MM.1S (cell line): ENCODE measurements around the gene MEX3D.

Source experiments
- DNase-seq: peaks from one replicate; pipeline ENCODE4 v3.0.0-alpha.2; 2015
- H2AFZ ChIP-seq: fragments of 300-600 bp; sonication (generic); 2 replicates; pipeline ENCODE4 v1.6.0; 2016; ENCODE audit warnings: antibody characterized with exemption, low read length
- H3F3A ChIP-seq: fragments of 300-600 bp; sonication (generic); 2 replicates; pipeline ENCODE4 v1.6.1; 2016; ENCODE audit warnings: mild to moderate bottlenecking, antibody characterized with exemption, low read length, moderate library complexity, mixed read lengths; ENCODE audit not compliant: insufficient read depth
- H3K27ac ChIP-seq: fragments of 300-600 bp; sonication (generic); 2 replicates; pipeline ENCODE4 v1.5.1; 2016; ENCODE audit warnings: mild to moderate bottlenecking, low read length
- H3K27me3 ChIP-seq: fragments of 300-600 bp; sonication (generic); replicated peaks from 2 replicates; pipeline ENCODE4 v1.6.0; 2016; ENCODE audit warnings: low read length; ENCODE audit not compliant: insufficient read depth
- H3K36me3 ChIP-seq: fragments of 300-600 bp; sonication (generic); replicated peaks from 2 replicates; pipeline ENCODE4 v1.6.1; 2016; ENCODE audit warnings: mild to moderate bottlenecking, low read length, mixed read lengths; ENCODE audit not compliant: insufficient read depth
- H3K4me1 ChIP-seq: fragments of 300-600 bp; sonication (generic); 2 replicates; pipeline ENCODE4 v1.6.1; 2016; ENCODE audit warnings: low read length, mixed read lengths
- H3K4me2 ChIP-seq: fragments of 300-600 bp; sonication (generic); 2 replicates; pipeline ENCODE4 v1.6.0; 2016; ENCODE audit warnings: low read depth, low read length
- H3K4me3 ChIP-seq: fragments of 300-600 bp; sonication (generic); 2 replicates; pipeline ENCODE4 v1.5.1; 2016; ENCODE audit warnings: low read length, mixed read lengths
- H3K79me2 ChIP-seq: fragments of 300-600 bp; sonication (generic); 2 replicates; pipeline ENCODE4 v1.6.1; 2016; ENCODE audit warnings: mixed run types, low read length, mixed read lengths
- H3K9ac ChIP-seq: fragments of 300-600 bp; sonication (generic); 2 replicates; pipeline ENCODE4 v1.6.1; 2016; ENCODE audit warnings: low read length, mixed read lengths
- H3K9me2 ChIP-seq: fragments of 300-600 bp; sonication (generic); replicated peaks from 2 replicates; pipeline ENCODE4 v1.6.1; 2016; ENCODE audit warnings: mild to moderate bottlenecking, low read length, mixed read lengths; ENCODE audit not compliant: insufficient read depth
- H3K9me3 ChIP-seq: fragments of 300-600 bp; sonication (generic); replicated peaks from 2 replicates; pipeline ENCODE4 v1.6.1; 2016; ENCODE audit warnings: mild to moderate bottlenecking, low read length, mixed read lengths; ENCODE audit not compliant: insufficient read depth
- H4K20me1 ChIP-seq: fragments of 300-600 bp; sonication (generic); 2 replicates; pipeline ENCODE4 v1.6.1; 2016; ENCODE audit warnings: mild to moderate bottlenecking, low read length, moderate library complexity, mixed read lengths; ENCODE audit not compliant: insufficient read depth
- CTCF ChIP-seq: fragments of 300-600 bp; sonication (generic); IDR thresholded peaks from 2 replicates; pipeline ENCODE4 v1.5.1; 2016; ENCODE audit warnings: antibody characterized with exemption, low read length, mixed read lengths
- EZH2 ChIP-seq: fragments of 300-600 bp; sonication (generic); optimal IDR thresholded peaks from 2 replicates; pipeline ENCODE3; 2017; ENCODE audit warnings: low read depth, mild to moderate bottlenecking, antibody characterized with exemption, low read length, mixed read lengths
- EZH2phosphoT487 ChIP-seq: fragments of 300-600 bp; sonication (generic); IDR thresholded peaks from 2 replicates; pipeline ENCODE4 v1.6.1; 2018; ENCODE audit warnings: antibody characterized with exemption, low read length

Gene MEX3D

DNA sequence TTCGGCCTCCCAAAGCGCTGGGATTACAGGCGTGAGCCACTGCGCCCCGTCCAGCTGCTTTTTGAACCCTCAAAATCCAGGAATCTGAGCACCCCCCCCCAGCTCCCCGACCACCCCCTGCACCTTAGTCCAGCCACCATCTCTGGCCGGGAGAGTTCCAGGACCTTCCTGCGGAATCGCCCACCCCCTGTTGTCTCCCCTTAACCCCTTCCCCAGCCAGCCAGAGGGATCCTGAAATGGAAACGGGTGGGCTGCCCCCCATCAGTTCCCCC, 25.3 kb upstream of the MEX3D start:
- peaks cover 4% of the 10 kb centered on the region; the same call in 1 of the 2 replicates for H3K36me3 ChIP-seq
- no peaks in the 10 kb centered on the region for H3K27me3 ChIP-seq
- peak overlapping the region; percentile 86; the same call in 1 of the 2 replicates for H3K9ac ChIP-seq
- peaks cover 44% of the 10 kb centered on the region for H3K79me2 ChIP-seq
- no peaks in the 10 kb centered on the region for H3K9me3 ChIP-seq
- no peak overlapping the region for H3K27ac ChIP-seq
- H3K4me1 ChIP-seq: peaks cover 5% of the 10 kb centered on the region; the same call in 1 of the 2 replicates
- peak overlapping the region; percentile 94 for H2AFZ ChIP-seq
- peak overlapping the region; percentile 98 for H3K4me2 ChIP-seq
- no peaks in the 10 kb centered on the region for H4K20me1 ChIP-seq
- peaks cover 18% of the 10 kb centered on the region; the same call in 1 of the 2 replicates for H3F3A ChIP-seq
- TF ChIP-seq EZH2phosphoT487: no peak
- TF ChIP-seq EZH2: no peak
- no peak for TF ChIP-seq CTCF
- no peak for DNase-seq
- H3K4me3 ChIP-seq: peak overlapping the region; percentile 84; the same call in 1 of the 2 replicates
- H3K9me2 ChIP-seq: no peaks in the 10 kb centered on the region

DNA sequence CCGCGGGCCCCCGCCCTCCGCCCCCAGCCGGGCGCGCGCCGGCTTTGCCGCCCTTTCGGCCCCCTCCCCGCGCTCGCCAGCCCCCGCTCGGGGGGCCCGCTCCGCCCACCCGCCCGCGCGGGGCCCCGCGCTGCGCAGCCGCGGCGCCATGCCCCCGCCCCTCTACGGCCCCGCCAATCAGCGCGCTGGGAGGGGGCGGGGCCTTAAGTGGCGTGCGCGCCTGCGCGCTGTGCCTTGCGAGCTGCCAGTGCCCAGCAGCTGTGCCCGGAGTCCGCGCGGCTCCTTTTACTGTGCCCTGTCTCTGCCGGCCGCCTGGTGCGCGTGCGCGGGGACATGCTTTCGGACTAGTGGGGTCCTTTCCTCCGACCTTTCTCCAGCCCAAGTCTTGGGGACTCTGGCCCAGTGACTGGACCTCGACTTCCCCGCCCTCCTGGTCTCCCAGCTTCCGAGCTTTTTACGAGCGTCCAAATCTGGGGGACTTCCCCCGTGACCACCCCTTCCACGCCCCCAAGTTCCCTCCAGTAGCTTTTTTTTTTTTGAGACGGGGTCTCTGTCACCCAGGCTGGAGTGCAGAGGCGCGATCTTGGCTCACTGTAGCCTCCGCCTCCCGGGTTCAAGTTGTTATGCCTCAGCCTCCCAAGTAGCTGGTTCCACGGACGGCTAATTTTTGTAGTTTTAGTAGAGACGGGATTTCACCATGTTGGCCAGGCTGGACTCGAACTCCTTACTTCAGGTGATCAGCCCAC, 24.8 kb upstream of the MEX3D start, which contains the start of gene MBD3:
MBD3 (minus strand) TSS at position 111 of the 746 bp plus-strand sequence. CDS start 234 bp downstream, outside the sequence.
- H3K27ac ChIP-seq: peak within 1 kb of the TSS; percentile 89

DNA sequence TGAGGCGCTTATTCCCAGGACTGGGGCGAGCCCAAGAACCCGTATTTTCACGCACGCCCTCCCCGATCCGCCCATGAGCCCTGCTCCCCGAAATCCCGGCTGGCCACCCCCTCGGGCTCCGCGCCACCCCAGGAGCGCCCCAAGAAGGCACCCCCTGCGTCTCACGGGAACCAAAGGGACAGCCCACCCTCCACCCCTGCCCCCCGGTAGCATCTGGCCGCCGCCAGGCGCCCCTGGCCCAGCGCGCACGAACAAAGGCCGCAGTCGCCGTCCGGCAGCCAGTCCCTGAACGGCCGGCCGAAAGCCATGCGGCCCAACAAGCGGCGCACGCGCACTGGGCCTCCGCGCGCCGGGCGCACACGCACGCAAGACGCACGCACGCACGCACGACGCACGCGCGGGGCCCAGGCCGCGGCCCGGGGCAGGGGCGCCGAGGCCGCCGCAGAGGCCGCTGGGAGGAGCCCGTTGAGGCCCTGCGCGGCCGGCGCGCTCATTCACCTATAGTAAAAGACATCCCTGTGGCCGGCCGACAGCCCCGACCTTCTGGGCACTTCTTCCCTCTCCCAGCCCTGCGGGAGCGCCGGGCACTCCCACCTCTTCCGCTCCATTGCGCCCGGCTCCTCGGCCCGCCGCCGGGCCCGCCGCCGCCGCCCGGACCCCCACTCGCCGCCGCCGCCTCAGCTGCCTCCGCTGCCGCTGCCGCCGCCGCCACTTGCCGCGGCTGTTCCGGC, 24.1 kb upstream of the MEX3D start:
- Histone ChIP-seq H3K4me1 (peaks cover 5% of the 10 kb centered on the region; the same call in 1 of the 2 replicates), H3K4me2 (peak overlapping the region; percentile 87), H3K79me2 (peaks cover 49% of the 10 kb centered on the region), H3K9me2 (no peaks in the 10 kb centered on the region), H2AFZ (peak overlapping the region; percentile 47; the same call in 1 of the 2 replicates), H3K27ac (peak overlapping the region; percentile 89), H4K20me1 (no peaks in the 10 kb centered on the region), H3K9ac (peak overlapping the region; percentile 100), H3K36me3 (peaks cover 2% of the 10 kb centered on the region; the same call in 1 of the 2 replicates), H3F3A (peaks cover 18% of the 10 kb centered on the region; the same call in 1 of the 2 replicates), H3K27me3 (no peaks in the 10 kb centered on the region), H3K9me3 (no peaks in the 10 kb centered on the region), H3K4me3 (peak overlapping the region; percentile 82)
- DNase-seq: peak; percentile 97
- no peak for TF ChIP-seq EZH2
- TF ChIP-seq EZH2phosphoT487: no peak
- no peak for TF ChIP-seq CTCF

More for the DNA sequence above, 24.8 kb upstream of the MEX3D start, which contains the start of gene MBD3:
- H3K27me3 ChIP-seq: no peaks in the 10 kb centered on the region
- no peaks in the 10 kb centered on the region for H4K20me1 ChIP-seq
- DNase-seq: peak; percentile 99
- H3K9me2 ChIP-seq: no peaks in the 10 kb centered on the region
- peaks cover 47% of the 10 kb centered on the region for H3K79me2 ChIP-seq
- peak within 1 kb of the TSS; percentile 94 for H2AFZ ChIP-seq
- H3F3A ChIP-seq: peaks cover 18% of the 10 kb centered on the region; the same call in 1 of the 2 replicates
- TF ChIP-seq CTCF: no peak
- TF ChIP-seq EZH2phosphoT487: no peak
- no peak for TF ChIP-seq EZH2
- H3K9me3 ChIP-seq: no peaks in the 10 kb centered on the region
- H3K36me3 ChIP-seq: peaks cover 4% of the 10 kb centered on the region; the same call in 1 of the 2 replicates
- peaks cover 5% of the 10 kb centered on the region; the same call in 1 of the 2 replicates for H3K4me1 ChIP-seq
- H3K4me3 ChIP-seq: peak within 1 kb of the TSS; percentile 84
- H3K4me2 ChIP-seq: peak within 1 kb of the TSS; percentile 98
- peak within 1 kb of the TSS; percentile 100 for H3K9ac ChIP-seq
